ENCODE data around the gene PPP6R2.
"Not testable (repeated sequence)": the region's sequence is repeated elsewhere in the genome, so short reads cannot be mapped to it uniquely, and the experiment has no call there.

The PPP6R2 gene

GRCh38 chr22:50318698-50319411 lies 24.3 kb upstream of the PPP6R2 start:
- DNase-seq: no peak

- no peak for DNase-seq
Measured at GRCh38 chr22:50319503-50319951, 23.6 kb upstream of the PPP6R2 start.

- DNase-seq: no peak
Measured at GRCh38 chr22:50320116-50320515, 23.0 kb upstream of the PPP6R2 start.

- no peak for DNase-seq
Measured at GRCh38 chr22:50320671-50321325, 22.3 kb upstream of the PPP6R2 start.

- not testable (repeated sequence) for DNase-seq
Measured at GRCh38 chr22:50322382-50323104, 20.6 kb upstream of the PPP6R2 start.

- no peak for DNase-seq
Measured at GRCh38 chr22:50323900-50324299, 19.2 kb upstream of the PPP6R2 start.

GRCh38 chr22:50325444-50326224 lies 17.5 kb upstream of the PPP6R2 start:
- no peak for DNase-seq

GRCh38 chr22:50326225-50326955 lies 16.7 kb upstream of the PPP6R2 start:
- no peak for DNase-seq

- no peak for DNase-seq
Measured at GRCh38 chr22:50326956-50327710, 16.0 kb upstream of the PPP6R2 start, which contains the start of gene DENND6B. TSS of gene DENND6B (minus strand) at chr22:50327012. CDS start at chr22:50326988, 24 bp downstream.

- no peak for DNase-seq
Measured at GRCh38 chr22:50327711-50328019, 15.5 kb upstream of the PPP6R2 start.

- no peak for DNase-seq
Measured at GRCh38 chr22:50329236-50329635, 13.9 kb upstream of the PPP6R2 start.

- DNase-seq: not testable (repeated sequence)
Measured at GRCh38 chr22:50334433-50334832, 8.7 kb upstream of the PPP6R2 start.

GRCh38 chr22:50337262-50338041 lies 5.7 kb upstream of the PPP6R2 start:
- no peak for DNase-seq

GRCh38 chr22:50338042-50338573 lies 5.0 kb upstream of the PPP6R2 start:
- DNase-seq: no peak

GRCh38 chr22:50338860-50339462 lies 4.2 kb upstream of the PPP6R2 start:
- DNase-seq: no peak

- no peak for DNase-seq
Measured at GRCh38 chr22:50339945-50340879, 2.9 kb upstream of the PPP6R2 start.

- no peak for DNase-seq
Measured at GRCh38 chr22:50341977-50342650, 1.0 kb upstream of the PPP6R2 start.

- no peak for DNase-seq
Measured at GRCh38 chr22:50343541-50343935, 411 bp downstream of the PPP6R2 start.

All from NCI-H2081 treated with DMSO at 0.1 percent for 48 hours (cell line).